CD4-positive, alpha-beta T cell treated with Interleukin-10 for 1 hour (primary cell): Measurements from ENCODE around the gene ANAPC13.
A peak's percentile ranks its signal among the peaks of the same experiment; 100 is the strongest.

Source experiments
- DNase-seq: peaks from one replicate; pipeline ENCODE4 v3.0.0-alpha.2; 2020

Gene ANAPC13

GRCh38 chr3:134481166-134481565, 4.6 kb downstream of the ANAPC13 start:
- no peak for DNase-seq

- no peak for DNase-seq
Observed at GRCh38 chr3:134480546-134480945, 5.2 kb downstream of the ANAPC13 start.

- no peak for DNase-seq
Observed at GRCh38 chr3:134477938-134478337, 7.8 kb downstream of the ANAPC13 start.

DNA sequence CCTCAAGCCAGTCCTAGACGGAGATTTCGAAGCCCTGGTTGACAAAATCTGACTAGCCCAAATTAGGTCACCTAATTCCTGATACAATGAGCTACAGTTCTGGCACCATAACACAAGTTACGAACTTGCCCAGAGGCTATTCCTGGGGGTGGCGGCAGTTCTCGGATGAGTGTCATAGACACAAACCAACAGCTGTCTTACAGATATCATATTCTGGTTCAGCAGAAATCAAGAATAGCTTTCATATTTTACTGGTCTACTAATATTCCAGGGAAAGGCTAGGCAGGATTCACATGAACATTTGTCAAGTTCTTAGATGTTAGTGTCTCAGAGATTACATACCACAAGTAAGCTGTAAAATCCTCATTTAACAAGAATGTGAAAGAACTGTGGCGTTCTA, 8.8 kb downstream of the ANAPC13 start:
- DNase-seq = no peak

DNA sequence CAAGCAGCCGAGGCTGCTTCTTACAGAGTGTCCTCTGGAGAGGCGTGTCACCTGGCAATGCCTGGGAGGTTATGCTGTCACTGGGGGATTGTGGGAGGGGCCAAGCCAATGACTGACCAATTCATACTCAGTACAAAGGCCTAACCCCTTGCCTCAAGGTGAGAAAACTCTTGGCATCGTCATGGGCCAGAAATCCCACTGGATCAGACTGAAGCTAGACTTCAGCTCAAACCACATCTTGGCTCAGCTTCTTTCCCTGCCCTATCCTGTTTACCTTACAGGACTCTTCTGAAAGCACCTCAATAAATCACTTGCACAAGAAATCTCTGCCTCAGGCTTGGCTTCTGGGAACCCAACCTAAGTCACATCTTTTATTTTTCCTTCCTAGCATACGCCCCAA, 9.5 kb downstream of the ANAPC13 start:
- DNase-seq = no peak

- DNase-seq = no peak
Observed at GRCh38 chr3:134474956-134475355, 10.8 kb downstream of the ANAPC13 start.

- peak; percentile 79 for DNase-seq
Observed at GRCh38 chr3:134473868-134474546, 11.8 kb downstream of the ANAPC13 start.

GRCh38 chr3:134472831-134473230, 13.0 kb downstream of the ANAPC13 start:
- DNase-seq = no peak

GRCh38 chr3:134471521-134472193, 14.1 kb downstream of the ANAPC13 start:
- no peak for DNase-seq

DNA sequence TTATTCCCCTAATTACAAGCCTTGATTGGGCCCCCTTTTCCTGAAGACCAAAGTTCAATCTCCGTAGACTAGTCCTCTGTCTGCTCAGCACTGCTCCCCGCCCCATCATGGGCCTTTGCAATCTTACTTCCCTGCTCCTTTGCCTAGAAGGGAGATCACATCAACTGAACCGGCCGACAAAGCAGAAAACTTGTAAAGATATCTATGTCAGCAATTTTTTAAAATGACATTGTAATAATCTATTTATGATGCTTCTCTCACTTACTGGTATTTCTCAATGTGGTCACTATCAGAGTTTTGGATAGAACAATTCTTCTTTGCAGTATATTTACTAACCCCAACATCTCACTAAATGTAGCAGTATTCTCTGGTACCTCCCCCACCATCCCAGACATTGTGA, 17.3 kb downstream of the ANAPC13 start:
- DNase-seq = no peak

DNA sequence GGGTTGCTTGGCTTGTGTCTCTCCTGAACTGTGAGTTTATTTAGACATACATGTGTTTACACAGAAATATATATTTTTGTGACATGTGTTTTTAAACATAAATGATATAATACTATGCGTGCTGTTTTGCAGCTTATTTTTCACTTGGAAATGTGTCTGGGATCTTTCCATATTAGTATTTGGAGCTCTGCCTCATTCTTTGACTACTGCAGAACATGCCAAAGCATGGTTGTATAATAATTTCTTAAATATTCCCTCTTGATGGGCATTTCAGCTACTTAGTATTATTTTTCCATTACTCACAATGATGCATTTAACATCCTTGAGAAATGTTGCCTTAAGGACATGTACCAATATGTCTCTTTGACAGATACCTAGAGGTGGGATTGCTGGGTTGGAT, 19.5 kb downstream of the ANAPC13 start:
- no peak for DNase-seq

GRCh38 chr3:134464689-134465365, 21.0 kb downstream of the ANAPC13 start:
- DNase-seq = no peak

GRCh38 chr3:134464064-134464688, 21.6 kb downstream of the ANAPC13 start:
- DNase-seq = no peak

- no peak for DNase-seq
Observed at GRCh38 chr3:134463676-134464063, 22.1 kb downstream of the ANAPC13 start.

DNA sequence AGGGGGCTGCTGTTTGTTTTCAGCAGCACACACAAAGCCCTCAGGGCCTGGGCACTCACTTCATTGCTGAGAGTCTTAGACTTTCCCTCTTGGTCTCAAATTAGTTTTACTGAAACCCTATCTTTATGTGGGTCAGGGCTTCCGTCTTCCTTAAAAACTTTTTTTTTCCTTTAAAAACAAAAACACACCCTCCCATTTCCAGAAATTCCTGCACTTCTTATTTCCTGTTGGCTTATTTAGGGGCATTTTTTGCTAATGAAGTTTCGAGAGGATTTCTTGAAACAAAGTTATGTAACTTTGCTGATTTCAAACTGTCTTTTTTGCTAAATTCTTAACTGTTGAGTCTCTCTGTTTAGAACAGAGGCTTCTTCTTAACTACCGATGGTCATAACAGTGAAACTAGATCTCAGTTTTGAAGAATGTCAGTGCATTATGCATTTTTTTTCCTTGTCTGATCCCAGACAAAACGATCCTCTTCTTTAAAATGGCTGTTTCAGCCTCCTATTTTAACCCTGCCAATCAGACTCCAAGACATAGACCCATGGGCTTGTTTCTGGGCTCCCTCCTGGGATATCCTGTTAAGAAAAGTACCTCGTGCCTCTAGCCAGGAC, 23.3 kb downstream of the ANAPC13 start:
- DNase-seq = no peak

- DNase-seq = no peak
Observed at GRCh38 chr3:134460965-134461364, 24.8 kb downstream of the ANAPC13 start.

- DNase-seq = no peak
Observed at GRCh38 chr3:134459562-134459961, 26.2 kb downstream of the ANAPC13 start.

GRCh38 chr3:134458406-134458945, 27.3 kb downstream of the ANAPC13 start:
- DNase-seq = no peak

- DNase-seq = no peak
Observed at GRCh38 chr3:134457376-134458074, 28.3 kb downstream of the ANAPC13 start.

DNA sequence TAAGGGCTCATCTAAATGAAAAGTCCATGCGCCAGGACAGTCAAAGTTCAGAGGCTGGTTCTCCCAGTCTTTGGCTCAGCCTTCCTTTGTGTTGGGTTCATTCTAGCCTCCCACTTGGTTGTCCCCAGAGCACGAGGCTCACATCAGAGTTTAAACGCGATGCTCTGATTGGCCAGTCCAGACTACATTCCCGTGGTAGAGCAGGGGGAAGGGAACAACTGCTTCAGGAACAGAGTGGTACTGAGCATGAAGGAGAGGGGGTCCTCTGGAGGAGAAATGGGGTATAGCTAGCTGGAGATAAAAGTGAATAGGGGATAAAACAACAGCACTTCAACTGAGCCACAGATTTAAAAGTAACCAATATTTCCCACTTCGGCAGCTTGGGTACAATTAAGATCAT, 32.2 kb downstream of the ANAPC13 start:
- DNase-seq = no peak

DNA sequence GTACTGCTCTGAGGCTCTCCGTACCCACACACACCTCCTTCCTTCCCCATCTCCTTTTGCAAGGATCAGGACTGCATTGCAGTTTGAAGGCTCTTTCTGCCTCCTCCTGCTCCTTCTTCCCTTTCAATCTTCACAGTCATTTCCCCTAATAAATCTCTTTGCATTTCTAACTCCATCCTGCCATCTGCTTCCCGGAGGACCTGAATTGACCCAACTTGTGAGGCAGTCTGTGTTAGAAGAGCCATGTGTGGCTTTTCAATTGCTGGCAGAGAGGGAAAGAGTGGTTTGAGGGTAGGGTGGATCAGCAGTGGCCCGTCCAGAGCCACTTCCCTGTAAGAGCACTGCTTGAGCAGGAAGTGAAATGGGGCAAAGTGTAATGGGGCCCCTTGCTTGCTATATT, 35.8 kb downstream of the ANAPC13 start:
- DNase-seq = no peak

- DNase-seq = no peak
Observed at GRCh38 chr3:134449277-134449676, 36.5 kb downstream of the ANAPC13 start.
